D721Med (cell line): ENCODE results near the gene ABCB10.
A peak's percentile ranks its signal among the peaks of the same experiment; 100 is the strongest.

Experiments
- DNase-seq: peaks from one replicate; pipeline ENCODE4 v3.0.0; 2011; ENCODE audit warnings: low spot score; ENCODE audit not compliant: insufficient read length
- FAIRE-seq: peaks from 2 replicates; lab custom pipeline; 2011; peaks lifted over from hg19 to GRCh38; lab: Jason Lieb, UNC
- CTCF ChIP-seq: IDR thresholded peaks from 2 replicates; pipeline ENCODE4 v1.5.1; 2012; ENCODE audit warnings: mild to moderate bottlenecking, control low read depth; ENCODE audit not compliant: insufficient read depth; ENCODE audit errors: missing control alignments

The ABCB10 gene

GRCh38 chr1:229508823-229509337 lies 49.6 kb downstream of the ABCB10 start:
- TF ChIP-seq CTCF = no peak
- DNase-seq (no peak), FAIRE-seq (no peak)

- FAIRE-seq (no peak), DNase-seq (peak; percentile 84)
- no peak for TF ChIP-seq CTCF
These were observed 50.3 kb downstream of the ABCB10 start, which contains the start of gene NUP133 for GRCh38 chr1:229507951-229508822. NUP133 (minus strand) TSS chr1:229508341; CDS start chr1:229508249, 92 bp downstream.

GRCh38 chr1:229507502-229507901 lies 51.0 kb downstream of the ABCB10 start:
- FAIRE-seq = peak; percentile 11
- no peak for TF ChIP-seq CTCF
- DNase-seq = no peak

GRCh38 chr1:229506633-229507032 lies 51.9 kb downstream of the ABCB10 start:
- FAIRE-seq (no peak), DNase-seq (no peak)
- no peak for TF ChIP-seq CTCF

- no peak for TF ChIP-seq CTCF
- DNase-seq = no peak
- FAIRE-seq = no peak
These were observed 62.7 kb downstream of the ABCB10 start for GRCh38 chr1:229495782-229496181.

GRCh38 chr1:229487181-229487580 lies 71.3 kb downstream of the ABCB10 start:
- no peak for DNase-seq
- TF ChIP-seq CTCF = no peak
- FAIRE-seq = no peak

- DNase-seq (no peak), FAIRE-seq (peak; percentile 60)
- no peak for TF ChIP-seq CTCF
These were observed 73.2 kb downstream of the ABCB10 start for GRCh38 chr1:229485318-229485717.
